Fibroblast of pulmonary artery (primary cell): ENCODE data around the gene CCDC40.

Experiments
- DNase-seq: peaks from one replicate; pipeline ENCODE4 v3.0.0-alpha.2; 2010; ENCODE audit warnings: low read depth
- H3K4me3 ChIP-seq: replicated peaks from 2 replicates; pipeline ENCODE4 v1.5.1; 2011; ENCODE audit warnings: low read depth, mild to moderate bottlenecking, control low read depth, low read length, moderate library complexity
- TF ChIP-seq, protein P1 (sequence below): IDR thresholded peaks from 2 replicates; pipeline ENCODE4 v1.5.1; 2011; ENCODE audit warnings: mild to moderate bottlenecking, control low read depth, low read length, inconsistent platforms; ENCODE audit errors: missing control alignments

Gene CCDC40

DNA sequence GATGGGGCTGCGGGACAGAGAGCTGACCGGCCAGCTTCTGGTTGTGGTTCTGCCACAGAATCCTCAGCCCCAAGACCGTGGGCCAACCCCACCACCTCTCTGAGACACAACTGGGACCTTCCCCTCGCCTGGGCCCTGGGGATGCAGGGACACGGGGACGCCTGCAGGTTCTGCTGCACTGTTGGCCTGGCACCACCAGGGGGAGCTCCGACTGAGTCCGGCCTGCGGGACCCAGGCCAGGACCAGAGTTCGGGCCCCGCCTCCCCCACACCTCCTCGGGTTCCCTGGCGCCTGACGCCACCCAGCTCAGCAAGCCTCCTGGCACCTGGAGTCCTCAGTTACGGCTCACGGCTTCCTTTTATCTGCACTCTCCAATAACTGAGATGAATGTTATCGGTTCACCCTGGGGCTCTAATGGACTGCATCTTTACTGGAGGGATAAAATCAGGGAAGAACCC lies 28.0 kb upstream of the CCDC40 start:
- TF ChIP-seq, protein P1, sequence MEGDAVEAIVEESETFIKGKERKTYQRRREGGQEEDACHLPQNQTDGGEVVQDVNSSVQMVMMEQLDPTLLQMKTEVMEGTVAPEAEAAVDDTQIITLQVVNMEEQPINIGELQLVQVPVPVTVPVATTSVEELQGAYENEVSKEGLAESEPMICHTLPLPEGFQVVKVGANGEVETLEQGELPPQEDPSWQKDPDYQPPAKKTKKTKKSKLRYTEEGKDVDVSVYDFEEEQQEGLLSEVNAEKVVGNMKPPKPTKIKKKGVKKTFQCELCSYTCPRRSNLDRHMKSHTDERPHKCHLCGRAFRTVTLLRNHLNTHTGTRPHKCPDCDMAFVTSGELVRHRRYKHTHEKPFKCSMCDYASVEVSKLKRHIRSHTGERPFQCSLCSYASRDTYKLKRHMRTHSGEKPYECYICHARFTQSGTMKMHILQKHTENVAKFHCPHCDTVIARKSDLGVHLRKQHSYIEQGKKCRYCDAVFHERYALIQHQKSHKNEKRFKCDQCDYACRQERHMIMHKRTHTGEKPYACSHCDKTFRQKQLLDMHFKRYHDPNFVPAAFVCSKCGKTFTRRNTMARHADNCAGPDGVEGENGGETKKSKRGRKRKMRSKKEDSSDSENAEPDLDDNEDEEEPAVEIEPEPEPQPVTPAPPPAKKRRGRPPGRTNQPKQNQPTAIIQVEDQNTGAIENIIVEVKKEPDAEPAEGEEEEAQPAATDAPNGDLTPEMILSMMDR = peak; percentile 90
- H3K4me3 ChIP-seq = no peak overlapping the region
- peak; percentile 57 for DNase-seq

DNA sequence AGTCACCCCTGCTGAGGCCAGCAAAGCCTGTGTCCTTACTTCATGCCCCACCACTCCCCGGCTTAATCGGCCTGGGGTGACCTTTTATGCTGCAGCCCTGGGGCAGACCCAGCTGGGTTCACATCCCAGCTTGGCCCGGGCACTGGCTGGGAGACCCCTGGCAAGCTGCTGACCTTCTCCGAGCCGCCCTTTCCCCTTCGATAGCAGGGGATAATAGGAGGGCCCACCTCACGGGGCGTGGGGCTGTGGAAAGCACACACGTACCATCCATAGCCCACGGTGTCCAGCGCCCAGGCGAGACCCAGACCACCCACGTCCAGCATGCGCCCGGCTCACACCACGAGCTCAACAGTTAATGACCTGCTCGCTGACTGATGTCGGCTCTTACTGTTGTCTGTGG lies 27.6 kb upstream of the CCDC40 start:
- TF ChIP-seq, protein P1 = no peak
- no peak overlapping the region for H3K4me3 ChIP-seq
- no peak for DNase-seq

DNA sequence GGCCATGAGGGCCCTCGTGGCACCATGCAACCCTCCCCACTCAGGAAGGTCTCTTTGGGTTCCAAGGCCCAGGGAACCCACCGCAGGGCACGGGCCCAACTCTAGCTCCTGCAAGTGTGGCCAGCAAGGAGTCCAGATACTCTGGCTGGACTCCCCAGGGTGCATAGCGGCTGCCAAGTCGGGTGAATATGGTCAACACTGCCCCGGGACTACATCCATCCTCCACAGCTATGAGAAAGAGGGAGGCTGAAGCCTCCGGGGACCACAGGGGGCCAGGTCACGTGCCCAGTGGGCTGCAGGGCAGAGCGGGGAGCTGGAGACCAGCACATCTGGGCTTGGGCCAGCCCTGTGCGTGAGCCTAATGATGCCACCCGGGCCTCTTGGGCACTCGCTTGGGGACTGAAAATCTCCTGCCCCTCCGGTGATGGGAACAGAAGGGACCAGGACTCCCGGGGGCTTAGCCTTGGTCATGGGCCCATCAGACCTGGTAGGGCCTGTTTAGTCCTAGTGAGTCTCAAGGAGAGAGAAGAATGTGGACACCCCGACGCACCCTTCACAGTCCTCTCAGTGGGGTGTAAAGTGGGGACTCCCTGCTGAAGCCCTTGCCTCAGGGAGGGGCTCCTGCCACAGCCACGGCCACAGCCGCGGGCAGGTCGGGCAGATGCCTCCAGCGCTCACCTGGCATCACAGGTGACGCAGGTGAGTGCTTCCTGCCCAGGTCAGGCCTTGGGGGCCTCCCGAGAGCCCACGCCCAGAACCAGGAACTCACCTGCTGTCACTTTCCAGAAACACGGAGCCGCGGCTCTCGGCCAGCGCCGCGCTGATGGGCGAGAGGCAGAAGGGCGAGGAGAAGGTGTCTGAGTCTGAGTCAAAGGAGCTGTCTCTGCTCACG lies 26.8 kb upstream of the CCDC40 start:
- no peak overlapping the region for H3K4me3 ChIP-seq
- TF ChIP-seq, protein P1 = no peak
- no peak for DNase-seq

DNA sequence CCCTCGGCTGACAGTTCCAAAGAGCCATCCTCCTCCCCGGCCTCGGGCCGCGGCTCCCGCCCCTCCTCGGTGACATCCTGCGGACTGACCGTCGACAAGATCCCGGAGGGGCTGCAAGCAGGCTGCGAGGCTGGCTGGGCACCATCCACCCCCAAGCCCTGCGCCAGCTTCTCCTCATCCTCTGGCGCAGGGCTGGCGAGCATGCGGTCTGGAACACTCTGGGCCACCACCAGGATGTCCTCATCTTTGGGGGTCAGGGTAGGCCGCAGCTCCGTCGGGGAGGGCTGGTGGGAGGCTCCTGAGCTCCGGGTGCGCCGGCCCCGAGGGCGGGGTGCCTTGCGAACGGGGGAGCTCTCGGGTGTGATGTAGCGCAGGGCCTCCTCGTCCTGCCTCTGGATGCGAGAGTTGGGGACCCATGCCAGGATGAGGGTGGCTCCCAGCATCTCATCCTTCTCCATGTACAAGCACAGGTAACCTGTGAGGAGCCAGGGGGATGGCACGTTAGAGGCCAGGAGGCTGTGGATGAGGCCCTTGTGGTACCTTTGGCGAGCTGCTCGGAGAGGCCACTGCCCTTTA lies 26.1 kb upstream of the CCDC40 start:
- TF ChIP-seq, protein P1 = no peak
- DNase-seq = no peak
- H3K4me3 ChIP-seq = no peak overlapping the region

DNA sequence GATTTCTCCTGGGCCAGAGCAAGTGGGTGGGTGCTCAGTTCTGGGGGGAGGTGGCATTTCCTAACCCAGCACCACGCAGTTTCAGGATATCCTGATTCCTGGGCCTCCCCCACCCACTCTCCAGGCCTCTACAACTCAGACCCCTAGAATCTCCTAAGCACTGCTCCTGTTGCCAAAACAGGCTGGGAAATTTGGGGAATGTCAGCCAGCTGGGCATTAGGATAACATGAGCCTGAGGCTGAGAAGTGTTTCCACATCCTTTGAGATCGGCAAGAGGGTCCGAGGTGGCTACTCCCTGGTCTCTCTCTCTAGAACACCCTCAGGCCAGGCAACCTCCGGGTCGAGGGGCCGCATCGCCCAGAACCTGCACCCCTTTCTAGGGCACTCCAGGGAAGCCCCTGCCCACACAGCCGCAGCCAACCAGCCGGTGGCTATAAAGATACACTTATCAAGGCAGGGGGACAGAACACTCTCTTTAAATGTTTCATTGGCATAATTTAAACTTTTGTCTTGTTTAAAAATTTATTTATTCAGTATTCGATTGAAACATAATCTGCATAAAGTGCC lies 24.4 kb upstream of the CCDC40 start:
- no peak overlapping the region for H3K4me3 ChIP-seq
- TF ChIP-seq, protein P1 = no peak
- no peak for DNase-seq

DNA sequence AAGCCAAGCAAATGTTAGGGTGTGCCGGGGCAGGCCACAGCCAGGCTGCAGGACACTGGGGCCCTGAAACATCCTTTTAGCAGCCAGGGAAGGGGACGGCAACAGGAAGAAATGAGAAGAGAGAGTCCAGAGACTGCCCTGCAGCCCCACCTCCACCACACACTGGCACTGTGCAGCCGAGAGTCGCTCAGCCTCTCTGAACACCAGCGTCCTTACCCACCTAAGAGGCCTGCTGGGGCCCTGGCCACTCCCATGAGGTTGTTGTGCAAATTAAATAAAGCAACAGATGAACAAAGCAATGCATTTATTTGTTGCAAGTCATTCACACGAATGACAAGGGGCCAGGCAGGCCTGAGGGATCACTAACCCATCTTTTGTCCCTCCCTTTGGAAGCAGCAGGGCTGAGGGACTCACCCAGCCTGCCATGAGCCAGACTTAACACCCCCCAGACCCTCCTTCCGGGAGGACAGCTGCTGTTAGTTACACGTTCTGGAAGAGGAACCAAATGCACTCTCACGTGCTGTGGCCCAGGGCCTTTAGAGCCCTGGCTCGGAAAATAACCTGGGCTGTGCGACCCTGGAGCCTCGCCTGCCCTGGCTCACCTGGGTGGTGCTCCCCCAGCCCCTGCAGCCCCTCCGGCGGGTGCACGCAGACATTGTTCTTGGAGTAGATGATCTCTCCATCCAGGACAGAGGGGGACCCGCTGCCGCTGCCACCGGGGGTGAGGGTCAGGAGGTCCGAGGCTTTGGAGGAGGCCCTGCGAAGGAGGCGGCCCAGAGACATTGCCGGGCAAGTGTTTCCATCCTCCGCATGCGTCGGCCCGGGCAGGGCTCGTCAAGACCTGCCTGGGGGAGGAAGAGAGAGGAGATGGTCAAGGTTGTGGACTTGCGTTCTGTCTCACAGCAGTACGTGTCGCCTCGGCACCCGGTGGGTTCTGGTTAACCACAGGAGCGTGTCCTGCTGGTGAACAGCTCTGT lies 23.4 kb upstream of the CCDC40 start:
- no peak for DNase-seq
- H3K4me3 ChIP-seq = no peak overlapping the region
- TF ChIP-seq, protein P1 = no peak
